GM10266 (cell line): ENCODE results near the gene HHIPL1.

ENCODE experiments used
- DNase-seq: peaks from one replicate; pipeline ENCODE4 v3.0.0; 2012; ENCODE audit errors: extremely low spot score
- TF ChIP-seq, protein P1 (sequence below): IDR thresholded peaks from 2 replicates; pipeline ENCODE4 v1.5.1; 2012; ENCODE audit warnings: mild to moderate bottlenecking, low read depth; ENCODE audit not compliant: control insufficient read depth, insufficient read depth; ENCODE audit errors: missing control alignments

Gene HHIPL1

DNA sequence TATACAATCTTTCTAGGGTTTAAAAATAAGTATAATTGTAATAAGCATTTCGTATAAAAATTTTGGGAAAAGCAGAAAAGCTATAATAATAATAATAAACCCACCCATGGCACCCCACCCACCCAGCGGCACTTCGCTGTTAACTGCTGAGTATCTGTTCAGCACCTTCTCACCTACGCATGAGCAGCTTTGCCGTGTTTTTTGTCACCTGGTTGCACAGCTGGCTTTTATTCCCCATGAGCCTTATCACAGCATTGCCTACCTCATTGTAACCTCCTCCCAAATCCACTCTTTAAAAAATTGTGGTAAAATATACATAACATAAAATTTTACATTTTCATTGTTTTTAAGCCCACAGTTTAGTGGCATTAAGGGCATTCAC is 73.9 kb downstream of the HHIPL1 start:
- TF ChIP-seq, protein P1, sequence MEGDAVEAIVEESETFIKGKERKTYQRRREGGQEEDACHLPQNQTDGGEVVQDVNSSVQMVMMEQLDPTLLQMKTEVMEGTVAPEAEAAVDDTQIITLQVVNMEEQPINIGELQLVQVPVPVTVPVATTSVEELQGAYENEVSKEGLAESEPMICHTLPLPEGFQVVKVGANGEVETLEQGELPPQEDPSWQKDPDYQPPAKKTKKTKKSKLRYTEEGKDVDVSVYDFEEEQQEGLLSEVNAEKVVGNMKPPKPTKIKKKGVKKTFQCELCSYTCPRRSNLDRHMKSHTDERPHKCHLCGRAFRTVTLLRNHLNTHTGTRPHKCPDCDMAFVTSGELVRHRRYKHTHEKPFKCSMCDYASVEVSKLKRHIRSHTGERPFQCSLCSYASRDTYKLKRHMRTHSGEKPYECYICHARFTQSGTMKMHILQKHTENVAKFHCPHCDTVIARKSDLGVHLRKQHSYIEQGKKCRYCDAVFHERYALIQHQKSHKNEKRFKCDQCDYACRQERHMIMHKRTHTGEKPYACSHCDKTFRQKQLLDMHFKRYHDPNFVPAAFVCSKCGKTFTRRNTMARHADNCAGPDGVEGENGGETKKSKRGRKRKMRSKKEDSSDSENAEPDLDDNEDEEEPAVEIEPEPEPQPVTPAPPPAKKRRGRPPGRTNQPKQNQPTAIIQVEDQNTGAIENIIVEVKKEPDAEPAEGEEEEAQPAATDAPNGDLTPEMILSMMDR = no peak

DNA sequence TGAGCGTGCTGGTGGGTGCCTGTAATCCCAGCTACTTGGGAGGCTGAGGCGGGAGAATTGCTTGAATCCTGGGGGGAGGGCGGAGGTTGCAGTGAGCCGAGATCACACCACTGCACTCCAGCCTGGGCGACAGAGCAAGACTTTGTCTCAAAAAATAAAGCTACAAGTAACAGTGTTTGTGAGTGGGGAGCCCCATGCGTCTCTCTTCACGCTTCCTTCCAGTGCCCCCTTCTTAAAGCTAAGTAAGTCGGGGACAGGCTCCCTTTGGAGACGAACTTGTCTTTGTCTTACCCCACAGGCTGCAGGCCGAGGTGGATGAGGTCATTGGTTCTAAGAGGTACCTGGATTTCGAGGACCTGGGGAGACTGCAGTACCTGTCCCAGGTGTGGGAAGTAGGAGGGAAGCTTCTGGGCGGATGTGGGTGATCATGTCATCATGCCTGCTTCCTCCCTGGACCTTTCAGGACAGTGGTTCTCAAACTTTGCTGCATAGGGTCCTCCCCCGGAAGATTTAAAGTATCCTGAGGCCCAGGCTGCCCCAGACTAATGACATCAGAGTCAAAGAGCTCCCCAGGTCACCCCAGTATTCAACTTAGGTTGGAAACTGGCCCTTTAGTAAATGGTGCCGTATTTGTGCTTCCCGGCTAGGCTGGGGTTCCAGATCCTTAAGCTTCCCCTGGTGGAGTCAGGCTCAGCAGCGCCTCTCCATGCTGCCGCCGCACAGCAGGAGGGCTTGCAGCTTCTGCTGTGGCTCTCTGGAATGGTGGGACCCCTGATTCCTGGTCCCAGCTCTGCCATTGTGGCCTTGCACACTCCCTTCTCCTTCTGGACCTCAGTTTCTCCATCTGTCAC is 76.2 kb downstream of the HHIPL1 start:
- no peak for DNase-seq
- TF ChIP-seq, protein P1 = no peak

More for the DNA sequence above, 73.9 kb downstream of the HHIPL1 start:
- DNase-seq = peak; percentile 28

DNA sequence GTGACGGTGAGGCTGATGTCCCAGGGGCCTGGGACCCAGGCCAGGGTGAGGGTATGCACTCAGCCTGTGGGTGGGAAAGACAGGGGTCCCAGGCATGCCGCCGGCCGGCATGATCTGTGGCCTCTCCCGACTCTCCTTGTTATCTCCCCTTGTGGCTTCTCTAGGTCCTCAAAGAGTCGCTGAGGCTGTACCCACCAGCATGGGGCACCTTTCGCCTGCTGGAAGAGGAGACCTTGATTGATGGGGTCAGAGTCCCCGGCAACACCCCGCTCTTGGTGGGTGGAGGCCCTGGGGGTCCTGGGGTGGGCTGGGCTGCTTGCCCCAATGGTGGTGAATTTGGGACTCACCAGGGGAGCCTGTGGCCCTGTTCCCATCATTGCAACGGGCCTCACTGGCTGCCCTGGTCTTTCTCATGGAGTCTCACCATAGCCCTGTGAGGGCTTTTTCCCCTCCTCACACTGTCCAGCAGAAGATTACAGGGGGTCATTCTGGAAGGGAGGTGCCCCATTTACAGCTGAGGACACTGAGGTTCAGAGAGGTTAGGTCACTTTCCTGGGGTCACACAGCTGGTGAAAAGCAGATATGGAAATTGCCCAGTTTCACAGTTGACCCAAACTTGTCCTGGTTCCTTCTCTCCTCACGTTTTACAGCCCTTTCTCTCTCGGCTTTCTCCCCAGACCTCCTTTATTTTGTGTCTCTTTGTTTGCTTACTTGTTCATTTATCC is 77.0 kb downstream of the HHIPL1 start:
- TF ChIP-seq, protein P1 = no peak
- no peak for DNase-seq

DNA sequence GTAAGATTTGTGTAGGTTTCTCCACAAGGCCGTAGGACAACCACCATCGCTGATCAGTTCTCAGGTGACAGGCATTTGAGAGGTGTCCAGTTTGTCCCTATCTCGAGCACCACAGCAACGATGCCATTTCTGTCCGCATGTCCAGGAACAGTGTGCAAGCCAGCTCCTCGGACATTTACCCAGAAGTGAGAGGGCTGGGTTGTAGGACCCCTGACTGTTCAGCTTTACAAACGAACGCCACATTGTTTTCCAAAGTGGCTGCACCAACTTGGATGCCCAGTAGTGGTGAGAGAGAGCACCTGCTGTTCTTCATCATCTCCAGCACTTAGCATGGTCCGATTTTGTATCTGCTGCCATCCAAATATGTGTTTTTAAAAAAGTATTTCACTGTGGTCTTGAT is 77.8 kb downstream of the HHIPL1 start:
- no peak for DNase-seq
- TF ChIP-seq, protein P1 = no peak

DNA sequence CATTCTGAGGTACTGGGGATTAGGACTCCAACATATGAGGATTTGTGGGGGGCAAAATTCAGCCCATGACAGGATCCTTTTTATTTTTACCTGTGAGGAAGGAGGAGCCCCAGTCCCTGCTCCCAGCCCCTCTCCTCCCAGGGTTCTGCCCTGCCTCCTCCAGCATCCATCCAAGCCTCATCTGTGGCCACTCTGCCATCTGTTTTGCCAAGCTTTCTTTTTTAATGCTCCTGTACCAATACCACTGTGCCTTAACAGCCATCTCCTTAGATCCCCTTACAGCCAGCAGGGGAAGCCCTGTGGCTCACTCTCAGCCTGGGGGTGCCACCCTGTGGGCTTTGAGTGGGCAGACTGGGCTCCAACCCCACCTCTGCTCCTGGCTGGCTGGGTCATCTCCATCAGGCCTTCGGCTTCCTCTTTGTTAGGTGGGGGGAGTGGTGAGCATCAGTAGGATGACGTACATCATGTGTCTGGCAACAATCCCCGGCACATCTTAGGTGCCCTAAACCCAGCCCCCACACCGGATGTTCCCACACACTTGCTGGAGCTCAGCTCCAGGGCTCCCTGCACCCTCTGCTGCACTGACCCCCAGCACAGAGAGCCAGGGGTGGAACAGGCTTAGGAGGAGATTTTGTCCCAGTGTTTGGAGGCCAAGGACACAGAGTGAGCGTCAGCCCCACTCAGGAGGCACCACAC is 79.4 kb downstream of the HHIPL1 start:
- TF ChIP-seq, protein P1 = no peak
- DNase-seq = no peak

DNA sequence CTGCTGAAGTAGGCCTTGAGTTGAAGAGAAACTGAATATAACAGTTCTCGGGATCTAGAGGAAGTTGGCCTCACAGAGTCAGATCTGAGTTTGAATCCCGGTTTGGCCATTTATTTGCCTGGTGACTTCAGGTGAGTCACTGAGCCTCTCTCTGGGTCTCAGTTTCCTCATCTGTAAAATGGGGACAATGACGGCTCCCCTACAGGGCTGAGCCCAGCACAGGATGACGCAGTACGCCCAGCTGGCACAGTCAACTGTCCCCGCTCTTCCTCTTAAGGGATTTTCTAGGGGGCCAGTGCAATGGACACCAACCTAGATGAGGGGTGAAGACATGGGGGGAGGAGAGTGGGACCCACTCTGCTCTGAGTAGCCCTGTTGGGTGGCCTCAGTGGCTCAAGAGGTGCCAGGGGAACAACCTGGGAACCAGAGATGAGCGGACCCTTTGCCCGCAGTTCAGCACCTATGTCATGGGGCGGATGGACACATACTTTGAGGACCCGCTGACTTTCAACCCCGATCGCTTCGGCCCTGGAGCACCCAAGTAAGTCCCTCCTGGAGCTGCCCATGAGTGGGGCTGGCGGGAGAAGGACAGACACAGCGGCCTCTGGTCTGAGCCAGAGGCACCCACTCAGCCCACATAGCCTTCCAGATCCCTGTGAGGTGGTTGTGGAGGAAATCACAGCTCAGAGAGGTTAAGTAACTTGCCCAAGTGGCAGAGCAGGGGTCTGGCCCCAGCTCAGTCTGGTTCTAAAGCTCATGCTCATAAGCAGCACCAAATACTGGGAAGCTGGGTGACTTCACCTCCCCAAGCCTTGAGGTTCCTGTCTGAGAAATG is 80.2 kb downstream of the HHIPL1 start:
- no peak for DNase-seq
- TF ChIP-seq, protein P1 = no peak
